HepG2 (cell line): ENCODE results near the gene PCGF5. TPM values are rescaled to one million over a fixed set of nuclear protein-coding genes. Genes with fewer than 3 reads are reported as not detected.
A peak's percentile ranks its signal among the peaks of the same experiment; 100 is the strongest.

Source experiments
- AHR ChIP-seq: IDR thresholded peaks from 2 replicates; pipeline ENCODE4 v1.6.1; 2018; ENCODE audit warnings: missing genetic modification reagents, missing compliant biosample characterization
- ARID3A ChIP-seq: IDR thresholded peaks from 2 replicates; pipeline ENCODE4 v1.6.1; 2012; ENCODE audit warnings: low read depth, low read length, improper control_type of control experiment
- ATF3 ChIP-seq: sonication (generic); formaldehyde crosslinking; IDR thresholded peaks from 2 replicates; pipeline ENCODE4 v1.4.0; 2020; ENCODE audit warnings: missing genetic modification reagents
- CBFB ChIP-seq: sonication (generic); formaldehyde crosslinking; IDR thresholded peaks from 2 replicates; pipeline ENCODE4 v1.4.0; 2020; ENCODE audit warnings: missing genetic modification reagents
- DMAP1 ChIP-seq: IDR thresholded peaks from 2 replicates; pipeline ENCODE4 v1.6.1; 2016
- HNRNPUL1 ChIP-seq: fragments of 200-400 bp; formaldehyde crosslinking; IDR thresholded peaks from 2 replicates; pipeline ENCODE4 v1.6.1; 2017; ENCODE audit warnings: low read depth, mild to moderate bottlenecking, low read length, moderate library complexity
- JUN ChIP-seq: sonication (generic); formaldehyde crosslinking; IDR thresholded peaks from 2 replicates; pipeline ENCODE4 v1.4.0; 2020; ENCODE audit warnings: mild to moderate bottlenecking, missing genetic modification reagents
- NFIB ChIP-seq: sonication (generic); formaldehyde crosslinking; IDR thresholded peaks from 2 replicates; pipeline ENCODE4 v1.9.0; 2021; ENCODE audit warnings: missing genetic modification reagents, mild to moderate bottlenecking, borderline replicate concordance
- ZBTB42 ChIP-seq: sonication (generic); formaldehyde crosslinking; IDR thresholded peaks from 2 replicates; pipeline ENCODE4 v1.5.0; 2020; ENCODE audit warnings: mild to moderate bottlenecking, missing genetic modification reagents
- ZNF572 ChIP-seq: sonication (generic); formaldehyde crosslinking; IDR thresholded peaks from 2 replicates; pipeline ENCODE4 v1.5.1; 2020; ENCODE audit warnings: mild to moderate bottlenecking, missing genetic modification reagents
- polyA plus RNA-seq, 8 experiments: library from polyadenylated mRNA; depleted of rRNA in 3 of 8; stranded (reverse) in 7 of 8; unstranded in 1 of 8; fragments of >200 nt; fragmentation: Illumina TruSeq in 4 of 8; extraction: Trizol in 4 of 8; gene quantifications; 2 replicates each; pipeline versions ENCODE4 v1.2.1 to v1.2.3, GENCODE V29; 2011 to 2016; ENCODE audit warnings: low read depth in 4 of 8, missing spikeins in 1 of 8, mixed read lengths in 1 of 8; ENCODE audit not compliant: insufficient read depth in 1 of 8
- total RNA-seq, 5 experiments: library from RNA; depleted of rRNA; stranded (reverse); fragments of >200 nt; fragmentation: Illumina TruSeq; extraction: Trizol; gene quantifications; 2 replicates each; pipeline ENCODE4 v1.2.3, GENCODE V29; 2016; ENCODE audit warnings: low read depth in 1 of 5
- TF ChIP-seq, protein P1 (sequence below): sonication (generic); formaldehyde crosslinking; IDR thresholded peaks from 2 replicates; pipeline ENCODE4 v1.4.0; 2020; ENCODE audit warnings: mild to moderate bottlenecking, missing genetic modification reagents
- TF ChIP-seq, protein P2 (sequence below), 2 experiments: sonication (generic) in 1 of 2; formaldehyde crosslinking in 1 of 2; IDR thresholded peaks; 2 replicates each; pipeline versions ENCODE4 v1.6.1 to v1.9.0; 2014 to 2022; ENCODE audit warnings: antibody characterized with exemption in 1 of 2, borderline replicate concordance in 1 of 2, inconsistent platforms in 1 of 2, low read depth in 1 of 2, missing genetic modification reagents in 1 of 2
- TF ChIP-seq, protein P3 (sequence below): sonication (generic); formaldehyde crosslinking; IDR thresholded peaks from 2 replicates; pipeline ENCODE4 v1.5.0; 2020; ENCODE audit warnings: missing genetic modification reagents, mild to moderate bottlenecking, borderline replicate concordance

PCGF5 gene
- total and polyA plus RNA-seq, 2 of the 13 experiments (the other 11 are each of a cell fraction or from before 2014, with no cell fraction given) = 61.3 to 138 TPM

- TF ChIP-seq, protein P1, sequence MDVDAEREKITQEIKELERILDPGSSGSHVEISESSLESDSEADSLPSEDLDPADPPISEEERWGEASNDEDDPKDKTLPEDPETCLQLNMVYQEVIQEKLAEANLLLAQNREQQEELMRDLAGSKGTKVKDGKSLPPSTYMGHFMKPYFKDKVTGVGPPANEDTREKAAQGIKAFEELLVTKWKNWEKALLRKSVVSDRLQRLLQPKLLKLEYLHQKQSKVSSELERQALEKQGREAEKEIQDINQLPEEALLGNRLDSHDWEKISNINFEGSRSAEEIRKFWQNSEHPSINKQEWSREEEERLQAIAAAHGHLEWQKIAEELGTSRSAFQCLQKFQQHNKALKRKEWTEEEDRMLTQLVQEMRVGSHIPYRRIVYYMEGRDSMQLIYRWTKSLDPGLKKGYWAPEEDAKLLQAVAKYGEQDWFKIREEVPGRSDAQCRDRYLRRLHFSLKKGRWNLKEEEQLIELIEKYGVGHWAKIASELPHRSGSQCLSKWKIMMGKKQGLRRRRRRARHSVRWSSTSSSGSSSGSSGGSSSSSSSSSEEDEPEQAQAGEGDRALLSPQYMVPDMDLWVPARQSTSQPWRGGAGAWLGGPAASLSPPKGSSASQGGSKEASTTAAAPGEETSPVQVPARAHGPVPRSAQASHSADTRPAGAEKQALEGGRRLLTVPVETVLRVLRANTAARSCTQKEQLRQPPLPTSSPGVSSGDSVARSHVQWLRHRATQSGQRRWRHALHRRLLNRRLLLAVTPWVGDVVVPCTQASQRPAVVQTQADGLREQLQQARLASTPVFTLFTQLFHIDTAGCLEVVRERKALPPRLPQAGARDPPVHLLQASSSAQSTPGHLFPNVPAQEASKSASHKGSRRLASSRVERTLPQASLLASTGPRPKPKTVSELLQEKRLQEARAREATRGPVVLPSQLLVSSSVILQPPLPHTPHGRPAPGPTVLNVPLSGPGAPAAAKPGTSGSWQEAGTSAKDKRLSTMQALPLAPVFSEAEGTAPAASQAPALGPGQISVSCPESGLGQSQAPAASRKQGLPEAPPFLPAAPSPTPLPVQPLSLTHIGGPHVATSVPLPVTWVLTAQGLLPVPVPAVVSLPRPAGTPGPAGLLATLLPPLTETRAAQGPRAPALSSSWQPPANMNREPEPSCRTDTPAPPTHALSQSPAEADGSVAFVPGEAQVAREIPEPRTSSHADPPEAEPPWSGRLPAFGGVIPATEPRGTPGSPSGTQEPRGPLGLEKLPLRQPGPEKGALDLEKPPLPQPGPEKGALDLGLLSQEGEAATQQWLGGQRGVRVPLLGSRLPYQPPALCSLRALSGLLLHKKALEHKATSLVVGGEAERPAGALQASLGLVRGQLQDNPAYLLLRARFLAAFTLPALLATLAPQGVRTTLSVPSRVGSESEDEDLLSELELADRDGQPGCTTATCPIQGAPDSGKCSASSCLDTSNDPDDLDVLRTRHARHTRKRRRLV (CRISPR knock-in tag) = no peak
- TF ChIP-seq JUN (no peak), NFIB (no peak), DMAP1 (peak; percentile 29; the same call in 1 of the 2 replicates), ARID3A (no peak; the same call in none of the 2 replicates), HNRNPUL1 (no peak), ZBTB42 (no peak), AHR (CRISPR knock-in tag) (no peak; the same call in 1 of the 2 replicates), ATF3 (no peak), ZNF572 (CRISPR knock-in tag) (no peak), CBFB (CRISPR knock-in tag) (no peak)
- TF ChIP-seq, protein P2, sequence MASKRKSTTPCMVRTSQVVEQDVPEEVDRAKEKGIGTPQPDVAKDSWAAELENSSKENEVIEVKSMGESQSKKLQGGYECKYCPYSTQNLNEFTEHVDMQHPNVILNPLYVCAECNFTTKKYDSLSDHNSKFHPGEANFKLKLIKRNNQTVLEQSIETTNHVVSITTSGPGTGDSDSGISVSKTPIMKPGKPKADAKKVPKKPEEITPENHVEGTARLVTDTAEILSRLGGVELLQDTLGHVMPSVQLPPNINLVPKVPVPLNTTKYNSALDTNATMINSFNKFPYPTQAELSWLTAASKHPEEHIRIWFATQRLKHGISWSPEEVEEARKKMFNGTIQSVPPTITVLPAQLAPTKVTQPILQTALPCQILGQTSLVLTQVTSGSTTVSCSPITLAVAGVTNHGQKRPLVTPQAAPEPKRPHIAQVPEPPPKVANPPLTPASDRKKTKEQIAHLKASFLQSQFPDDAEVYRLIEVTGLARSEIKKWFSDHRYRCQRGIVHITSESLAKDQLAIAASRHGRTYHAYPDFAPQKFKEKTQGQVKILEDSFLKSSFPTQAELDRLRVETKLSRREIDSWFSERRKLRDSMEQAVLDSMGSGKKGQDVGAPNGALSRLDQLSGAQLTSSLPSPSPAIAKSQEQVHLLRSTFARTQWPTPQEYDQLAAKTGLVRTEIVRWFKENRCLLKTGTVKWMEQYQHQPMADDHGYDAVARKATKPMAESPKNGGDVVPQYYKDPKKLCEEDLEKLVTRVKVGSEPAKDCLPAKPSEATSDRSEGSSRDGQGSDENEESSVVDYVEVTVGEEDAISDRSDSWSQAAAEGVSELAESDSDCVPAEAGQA (IDR thresholded peaks at IDR 0.05; ENCODE audit: low read depth) = no peak
- TF ChIP-seq, protein P2 (CRISPR knock-in tag; IDR thresholded peaks at IDR 0.05; ENCODE audit: borderline replicate concordance) = no peak
- TF ChIP-seq, protein P3, sequence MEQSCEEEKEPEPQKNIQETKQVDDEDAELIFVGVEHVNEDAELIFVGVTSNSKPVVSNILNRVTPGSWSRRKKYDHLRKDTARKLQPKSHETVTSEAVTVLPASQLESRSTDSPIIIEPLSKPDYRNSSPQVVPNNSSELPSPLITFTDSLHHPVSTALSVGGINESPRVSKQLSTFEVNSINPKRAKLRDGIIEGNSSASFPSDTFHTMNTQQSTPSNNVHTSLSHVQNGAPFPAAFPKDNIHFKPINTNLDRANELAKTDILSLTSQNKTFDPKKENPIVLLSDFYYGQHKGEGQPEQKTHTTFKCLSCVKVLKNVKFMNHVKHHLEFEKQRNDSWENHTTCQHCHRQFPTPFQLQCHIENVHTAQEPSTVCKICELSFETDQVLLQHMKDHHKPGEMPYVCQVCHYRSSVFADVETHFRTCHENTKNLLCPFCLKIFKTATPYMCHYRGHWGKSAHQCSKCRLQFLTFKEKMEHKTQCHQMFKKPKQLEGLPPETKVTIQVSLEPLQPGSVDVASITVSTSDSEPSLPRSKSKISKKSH (CRISPR knock-in tag) = no peak
These were observed 881 bp upstream of the PCGF5 start (continued) for GRCh38 chr10:91219371-91220193.
